HG03520 (cell line): Measurements from ENCODE around the gene GPD2.
A peak's percentile ranks its signal among the peaks of the same experiment; 100 is the strongest.

ENCODE experiments used
- ATAC-seq: cut with Tn5 transposase; IDR thresholded peaks from one replicate; pipeline ENCODE4 v1.9.1; 2021; ENCODE audit warnings: mild to moderate bottlenecking, moderate library complexity; ENCODE audit not compliant: unreplicated experiment

GPD2 gene

DNA sequence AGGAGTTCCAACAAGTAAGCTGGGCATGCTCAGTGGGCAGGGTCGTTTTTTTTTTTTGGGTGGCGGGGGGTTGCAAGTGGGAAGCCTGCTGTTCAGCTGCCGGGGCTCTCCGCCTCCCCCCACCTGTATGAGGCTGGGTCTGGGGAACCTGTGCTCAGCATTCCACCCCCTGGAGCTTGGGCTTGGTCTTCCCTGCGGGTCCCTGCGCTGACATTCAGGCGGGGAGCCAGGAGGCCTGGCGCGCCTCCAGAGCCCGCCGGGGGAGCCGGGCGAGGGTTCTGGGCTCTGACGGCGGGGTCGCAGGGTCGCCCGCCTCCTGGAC lies 822 bp upstream of the GPD2 start:
- no peak for ATAC-seq

- ATAC-seq: peak; percentile 48
Measured at GRCh38 chr2:156436497-156437085, 412 bp downstream of the GPD2 start.

GRCh38 chr2:156437272-156437930 lies 1.2 kb downstream of the GPD2 start:
- ATAC-seq: no peak

DNA sequence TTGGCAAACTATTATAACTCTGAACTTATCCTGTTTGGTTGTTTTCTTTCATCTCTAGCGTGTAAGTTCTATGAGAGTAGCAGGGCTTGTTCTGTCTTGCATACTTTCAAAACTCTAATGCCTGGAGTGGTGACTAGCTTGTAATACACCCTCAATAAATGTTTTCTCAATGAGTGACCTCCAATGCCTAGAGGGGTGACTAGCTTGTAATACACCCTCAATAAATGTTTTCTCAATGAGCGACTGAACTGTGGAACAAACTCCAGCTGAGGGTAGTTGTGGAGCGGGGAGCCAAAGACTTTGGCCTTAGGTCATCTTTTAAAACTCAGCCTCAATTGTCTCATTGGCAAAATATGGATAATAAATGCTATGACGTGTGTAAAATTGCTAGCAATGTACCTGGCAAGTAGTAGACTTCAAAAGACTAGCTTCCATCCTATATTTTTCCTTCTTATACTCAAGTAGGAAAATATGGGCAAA lies 1.8 kb downstream of the GPD2 start:
- no peak for ATAC-seq

DNA sequence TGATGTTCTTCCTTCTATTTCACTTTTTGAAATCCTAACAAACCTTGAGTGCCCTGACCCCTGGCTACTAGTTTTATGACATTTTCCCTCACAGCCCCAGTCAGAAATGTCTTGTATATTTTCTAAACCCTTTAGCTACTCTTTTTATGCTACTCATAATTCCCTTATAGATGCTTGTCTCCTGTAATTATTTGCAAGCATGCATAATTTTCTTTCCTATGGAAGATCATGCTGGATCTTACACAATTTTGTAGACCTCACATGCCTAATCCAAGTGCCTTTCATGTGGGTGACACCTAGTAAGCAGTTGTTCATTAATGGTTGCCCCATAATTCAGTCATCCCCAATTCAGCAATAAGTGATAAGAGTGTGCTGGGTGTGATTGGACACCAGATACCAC lies 6.9 kb downstream of the GPD2 start:
- no peak for ATAC-seq

DNA sequence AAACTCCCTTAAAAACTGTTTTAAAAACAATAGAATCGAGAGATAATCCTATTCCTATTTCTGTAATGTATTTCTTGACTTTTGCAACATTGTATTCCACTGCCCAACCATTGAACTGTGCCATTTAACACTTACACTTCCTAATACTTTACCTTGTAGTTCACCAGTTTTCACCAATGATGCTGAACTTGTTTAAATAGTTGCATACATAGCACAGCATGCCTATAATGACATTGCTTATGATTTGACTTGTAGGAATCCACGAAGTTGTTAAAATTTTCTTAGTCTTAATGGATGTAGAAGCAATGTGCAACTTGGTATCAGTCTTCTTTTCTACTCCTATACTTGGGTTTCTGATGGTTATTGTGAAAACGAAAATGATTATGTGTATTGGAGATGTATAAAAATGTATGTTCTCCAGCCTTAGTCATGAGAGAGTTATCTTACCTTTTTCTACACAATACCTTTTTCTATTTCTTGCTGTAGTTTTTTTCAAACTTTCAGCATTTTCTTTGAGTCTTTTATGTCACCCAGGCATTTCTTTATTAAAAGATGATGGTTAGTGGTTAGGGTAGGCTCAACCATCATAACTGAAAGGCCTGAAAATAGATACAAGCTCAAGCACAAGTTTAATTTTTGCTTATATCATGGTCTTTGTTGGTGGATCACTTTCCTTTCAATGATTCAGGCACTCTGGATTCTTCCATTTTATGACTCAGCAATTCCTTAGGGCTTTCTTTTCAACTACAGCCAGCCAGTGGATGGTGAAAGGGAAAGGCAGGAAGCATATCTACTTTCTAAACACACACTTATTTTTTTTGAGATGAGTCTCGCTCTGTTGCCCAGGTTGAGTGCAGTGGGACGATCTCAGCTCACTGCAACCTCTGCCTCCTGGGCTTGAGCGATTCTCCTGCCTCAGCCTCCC lies 9.4 kb downstream of the GPD2 start:
- peak; percentile 71 for ATAC-seq

GRCh38 chr2:156447761-156448160 lies 11.6 kb downstream of the GPD2 start:
- no peak for ATAC-seq

- ATAC-seq: no peak
Measured at GRCh38 chr2:156448766-156449165, 12.6 kb downstream of the GPD2 start.

- no peak for ATAC-seq
Measured at GRCh38 chr2:156452971-156453370, 16.8 kb downstream of the GPD2 start.

GRCh38 chr2:156455361-156455975 lies 19.3 kb downstream of the GPD2 start:
- peak; percentile 52 for ATAC-seq

DNA sequence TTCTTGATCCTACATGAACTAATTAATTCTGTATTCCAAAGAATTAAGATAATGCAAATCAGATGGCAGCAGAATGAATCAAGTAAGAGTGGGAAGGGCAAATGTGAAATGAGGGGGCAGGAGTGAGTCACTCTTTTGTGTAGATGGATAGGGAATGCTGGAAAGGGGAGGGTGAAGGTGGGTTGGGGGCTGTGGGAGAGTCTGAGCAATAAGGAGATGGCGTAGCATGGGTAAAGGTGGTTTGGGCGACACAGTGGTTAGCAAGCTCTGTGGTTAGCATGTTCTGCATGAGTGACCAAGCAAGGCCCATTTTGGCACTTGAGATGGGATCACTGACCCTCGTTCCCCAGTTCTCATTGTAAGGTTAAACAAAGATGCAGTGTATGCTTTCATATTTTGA lies 20.4 kb downstream of the GPD2 start:
- no peak for ATAC-seq

- no peak for ATAC-seq
Measured at GRCh38 chr2:156457523-156458517, 21.6 kb downstream of the GPD2 start.

DNA sequence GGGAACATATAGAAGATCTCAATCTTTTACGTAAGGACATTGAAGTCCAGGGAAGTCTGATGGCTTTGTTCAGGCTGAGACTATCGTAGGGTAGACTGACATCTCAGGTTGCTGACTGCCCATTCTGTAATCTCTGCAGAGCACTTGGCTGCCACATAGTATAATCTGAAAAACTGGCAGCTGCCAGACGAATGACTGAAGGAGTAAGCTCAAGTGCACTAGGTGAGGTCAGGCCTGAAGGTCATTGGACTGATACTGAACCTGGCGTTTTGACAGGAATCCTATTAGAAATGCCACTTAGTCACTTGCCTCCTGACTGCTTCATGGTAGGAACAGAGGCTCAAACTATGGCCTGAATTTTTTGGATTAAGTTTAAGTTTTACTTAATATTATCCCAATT lies 23.5 kb downstream of the GPD2 start:
- no peak for ATAC-seq

DNA sequence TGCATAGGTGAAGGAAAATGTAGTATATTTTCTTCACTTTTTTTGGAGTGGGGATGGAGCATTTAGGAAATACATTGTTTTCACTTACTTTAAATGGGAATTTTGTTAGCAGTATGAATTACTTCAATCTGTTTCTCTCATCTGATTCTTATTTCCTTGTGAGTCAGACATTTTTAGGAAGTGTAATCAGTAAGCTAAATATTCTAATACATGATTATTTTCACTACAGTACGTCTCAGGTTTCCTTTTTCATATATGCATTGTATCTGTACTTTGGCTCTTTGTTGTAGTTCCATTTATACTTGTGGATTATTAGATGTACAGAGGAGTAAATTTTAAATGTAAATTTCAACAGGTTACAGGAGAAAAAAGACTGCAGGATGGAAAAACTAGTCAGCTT lies 27.9 kb downstream of the GPD2 start:
- ATAC-seq: no peak

DNA sequence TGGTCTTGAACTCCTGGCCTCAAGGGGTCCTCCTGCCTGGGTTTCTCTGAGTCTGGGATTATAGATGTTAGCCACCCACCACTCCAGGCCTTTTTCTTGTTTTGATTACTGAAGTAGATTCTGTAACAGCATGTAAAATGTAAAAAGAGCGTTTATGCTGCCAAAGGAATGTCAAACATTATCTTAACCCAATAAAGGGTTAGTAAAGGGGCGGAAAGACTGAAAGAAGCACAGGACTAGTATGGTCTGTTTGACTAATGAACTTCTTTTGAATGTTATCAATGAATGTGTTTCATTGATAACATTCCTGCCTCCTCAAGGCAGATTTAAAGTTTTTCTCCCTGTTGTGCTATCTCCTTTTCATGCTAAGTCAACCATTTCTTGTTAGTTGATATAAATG lies 29.4 kb downstream of the GPD2 start:
- ATAC-seq: no peak

DNA sequence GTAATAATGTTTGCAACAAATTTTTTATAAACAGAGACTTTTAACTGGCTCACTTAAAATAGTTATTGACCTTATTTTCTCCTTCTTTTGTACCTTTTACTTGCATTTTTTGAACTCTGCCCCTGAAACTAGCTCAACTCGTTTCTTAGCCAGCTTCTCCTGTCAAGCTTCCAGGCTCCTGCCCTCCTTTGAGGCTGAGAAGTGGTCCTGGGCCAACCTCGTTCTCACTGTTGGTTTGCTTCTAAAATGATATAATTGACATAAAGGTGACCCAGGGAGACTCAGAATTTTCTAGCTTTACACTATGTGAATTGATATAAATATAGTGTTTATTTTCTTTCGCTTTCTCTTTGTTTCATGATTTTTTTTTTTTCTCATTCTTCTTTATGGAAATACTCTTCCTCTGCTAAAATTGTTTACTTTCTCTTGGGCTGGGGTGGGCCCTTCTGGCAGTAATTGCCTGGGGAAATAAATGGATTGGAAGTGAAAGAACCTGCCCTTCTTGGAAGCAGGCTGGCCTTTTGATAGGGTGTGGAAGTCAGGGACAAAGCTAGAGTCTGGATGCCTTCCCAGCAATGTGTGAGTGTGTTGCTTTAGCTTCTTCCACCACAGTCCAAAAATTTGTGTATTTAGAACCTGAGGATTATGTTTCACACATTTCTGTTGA lies 30.7 kb downstream of the GPD2 start:
- no peak for ATAC-seq

- ATAC-seq: no peak
Measured at GRCh38 chr2:156470975-156471583, 34.9 kb downstream of the GPD2 start.

DNA sequence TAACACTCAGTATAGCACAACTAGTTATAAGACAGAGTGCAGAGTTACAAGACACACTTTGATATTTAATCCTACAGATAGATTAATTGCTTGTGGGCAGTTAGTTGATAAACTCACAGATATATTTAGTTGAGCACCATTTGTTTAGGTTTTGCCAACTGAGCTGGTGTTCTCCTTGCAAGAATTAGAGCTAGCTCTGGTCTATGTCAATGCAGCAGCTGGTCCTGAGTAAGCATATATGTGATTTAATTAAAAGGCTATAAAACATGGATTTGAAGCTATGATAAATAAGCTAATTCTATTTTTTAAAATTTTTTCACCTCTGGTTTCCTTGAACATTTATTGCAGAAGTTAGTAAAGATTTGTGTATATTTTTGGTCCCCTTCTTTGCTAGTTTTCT lies 35.6 kb downstream of the GPD2 start:
- ATAC-seq: no peak

DNA sequence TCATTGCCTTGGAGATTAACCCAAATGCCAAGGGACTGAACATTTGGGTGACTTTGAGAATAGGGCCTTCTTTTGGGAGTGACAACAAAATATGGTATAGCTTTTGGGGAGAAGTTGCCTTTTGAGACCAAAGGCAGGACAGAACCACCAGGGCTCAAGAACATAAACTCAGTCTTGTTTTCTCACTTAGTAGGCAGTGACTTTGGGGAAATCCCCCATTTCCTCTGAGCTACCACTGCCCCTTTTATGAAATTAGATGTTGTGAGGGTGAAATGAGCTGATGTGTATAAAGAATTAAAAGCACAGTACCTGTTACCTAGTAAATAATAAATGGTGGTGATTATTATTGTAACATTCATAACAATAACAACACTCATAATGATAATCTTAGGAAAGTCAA lies 36.5 kb downstream of the GPD2 start:
- ATAC-seq: peak; percentile 54
